Thyroid gland (tissue), 4 donors: ENCODE results near the gene CR2. TPM values are rescaled to one million over a fixed set of nuclear protein-coding genes. Genes with fewer than 3 reads are reported as not detected.

ENCODE experiments used
- DNase-seq, 2 donors: peaks; one replicate each; pipeline ENCODE4 v3.0.0-alpha.2; 2019
- H3K27ac ChIP-seq, 3 donors: fragments of 200-600 bp; sonication (generic); 1 replicate in 2 of 3; 2 replicates in 1 of 3; pipeline ENCODE4 v1.5.1; 2016 to 2019; ENCODE audit warnings: mild to moderate bottlenecking in 1 of 3, moderate library complexity in 1 of 3
- H3K27me3 ChIP-seq: fragments of 200-600 bp; sonication (generic); one replicate; pipeline ENCODE4 v1.5.1; 2019
- H3K36me3 ChIP-seq, 2 donors: fragments of 200-600 bp; sonication (generic); one replicate each; pipeline ENCODE4 v1.5.1; 2016 to 2019
- H3K4me1 ChIP-seq, 2 donors: fragments of 200-600 bp; sonication (generic); one replicate each; pipeline ENCODE4 v1.5.1; 2017 to 2019
- H3K4me3 ChIP-seq, 3 donors: fragments of 200-600 bp; sonication (generic); replicated peaks in 1 of 3; 1 replicate in 2 of 3; 2 replicates in 1 of 3; pipeline ENCODE4 v1.5.1; 2016; ENCODE audit warnings: mild to moderate bottlenecking in 1 of 3
- H3K9me3 ChIP-seq: fragments of 200-600 bp; sonication (generic); one replicate; pipeline ENCODE4 v1.5.1; 2017
- POLR2A ChIP-seq, 2 donors: fragments of 450-650 bp; IDR thresholded peaks; one replicate each; pipeline ENCODE4 v1.6.1; 2017; ENCODE audit warnings: antibody characterized with exemption in 2 of 2, mild to moderate bottlenecking in 2 of 2, moderate library complexity in 1 of 2
- WGBS, 2 donors: methylation state at CpG; one replicate each; pipeline ENCODE4 v1.1.5; 2017; 5-methylcytosine and 5-hydroxymethylcytosine counted together
- intact Hi-C: fragments of 100-400 bp; cut with DNase I; formaldehyde crosslinking; loops from one replicate; pipeline ENCODE4 v1.15.1; 2023
- total RNA-seq, 4 donors: library from RNA; depleted of rRNA; stranded (reverse); fragments of >200 nt; gene quantifications; one replicate each; pipeline ENCODE4 v1.2.3, GENCODE V29; 2016
- TF ChIP-seq, protein P1 (sequence below), 6 experiments: fragments of 200-600 bp in 3 of 6; fragments of 450-650 bp in 3 of 6; sonication (generic) in 3 of 6; IDR thresholded peaks; one replicate each; pipeline ENCODE4 v1.5.1; 2016 to 2019; ENCODE audit warnings: antibody characterized with exemption in 6 of 6, mild to moderate bottlenecking in 2 of 6, inconsistent platforms in 1 of 6, moderate library complexity in 1 of 6

The CR2 gene
- total RNA-seq, 4 donors from 2014 or later: 0.11 to 0.15 TPM; not detected in 2

DNA sequence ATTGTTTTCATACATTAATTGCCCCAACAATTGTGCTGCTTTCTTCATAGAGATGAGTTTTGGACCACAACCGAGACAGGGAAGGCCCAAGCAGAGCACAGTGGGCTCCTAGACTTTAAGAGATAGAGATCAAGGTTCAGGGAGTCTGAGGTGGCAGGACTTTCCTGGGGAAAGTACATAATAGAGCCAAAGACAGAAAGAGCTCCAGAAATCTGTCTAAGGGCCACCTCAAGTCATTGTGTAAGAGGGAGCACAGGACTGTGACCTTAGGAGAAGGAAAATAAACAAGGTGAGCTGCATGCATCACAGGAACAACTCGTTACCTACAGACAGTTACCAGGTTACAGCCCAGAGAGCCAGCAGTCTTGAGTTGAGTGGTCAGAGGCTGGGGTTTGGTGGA, 41.3 kb upstream of the CR2 start:
- Histone ChIP-seq H3K4me3 (no peak overlapping the region), H3K27me3 (no peaks in the 10 kb centered on the region), H3K9me3 (no peaks in the 10 kb centered on the region), H3K36me3 (no peaks in the 10 kb centered on the region), H3K4me1 (no peaks in the 10 kb centered on the region), H3K27ac (no peak overlapping the region)
- TF ChIP-seq POLR2A (IDR thresholded peaks at IDR 0.05): no peak
- 67 to 74% methylated on average over 2 of the region's 2 CpGs for WGBS, 2 donors
- no peak for DNase-seq
- intact Hi-C loops: no loop called here

DNA sequence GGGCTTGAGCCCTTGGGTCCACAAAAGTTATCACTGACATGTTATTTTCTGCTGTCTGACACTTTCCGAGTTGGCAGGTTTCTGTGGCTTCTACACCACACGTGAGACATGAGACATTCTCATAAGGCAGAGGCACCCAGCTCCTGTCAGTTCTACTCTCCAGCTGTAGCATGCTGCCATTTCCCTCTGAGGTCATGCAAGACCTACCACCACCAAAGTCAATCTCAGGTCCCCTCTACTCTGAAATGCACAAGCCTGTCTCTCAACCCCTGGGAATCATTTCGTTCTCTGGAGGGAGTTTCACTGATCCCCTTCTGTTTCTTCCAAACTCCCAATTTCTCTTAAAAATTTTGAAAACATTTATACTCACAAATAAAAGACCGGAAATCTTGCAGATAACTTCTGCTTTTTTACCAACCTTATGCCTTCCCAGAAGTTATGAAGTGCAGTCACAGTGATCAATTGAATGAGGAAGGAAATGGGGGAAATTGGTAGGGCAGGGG, 39.5 kb upstream of the CR2 start:
- Histone ChIP-seq H3K9me3 (no peaks in the 10 kb centered on the region), H3K27ac (no peak overlapping the region), H3K4me3 (no peak overlapping the region), H3K36me3 (no peaks in the 10 kb centered on the region), H3K4me1 (no peaks in the 10 kb centered on the region), H3K27me3 (no peaks in the 10 kb centered on the region)
- WGBS, 2 donors: 79 to 87% methylated on average over 4 of the region's 4 CpGs
- TF ChIP-seq, protein P1, sequence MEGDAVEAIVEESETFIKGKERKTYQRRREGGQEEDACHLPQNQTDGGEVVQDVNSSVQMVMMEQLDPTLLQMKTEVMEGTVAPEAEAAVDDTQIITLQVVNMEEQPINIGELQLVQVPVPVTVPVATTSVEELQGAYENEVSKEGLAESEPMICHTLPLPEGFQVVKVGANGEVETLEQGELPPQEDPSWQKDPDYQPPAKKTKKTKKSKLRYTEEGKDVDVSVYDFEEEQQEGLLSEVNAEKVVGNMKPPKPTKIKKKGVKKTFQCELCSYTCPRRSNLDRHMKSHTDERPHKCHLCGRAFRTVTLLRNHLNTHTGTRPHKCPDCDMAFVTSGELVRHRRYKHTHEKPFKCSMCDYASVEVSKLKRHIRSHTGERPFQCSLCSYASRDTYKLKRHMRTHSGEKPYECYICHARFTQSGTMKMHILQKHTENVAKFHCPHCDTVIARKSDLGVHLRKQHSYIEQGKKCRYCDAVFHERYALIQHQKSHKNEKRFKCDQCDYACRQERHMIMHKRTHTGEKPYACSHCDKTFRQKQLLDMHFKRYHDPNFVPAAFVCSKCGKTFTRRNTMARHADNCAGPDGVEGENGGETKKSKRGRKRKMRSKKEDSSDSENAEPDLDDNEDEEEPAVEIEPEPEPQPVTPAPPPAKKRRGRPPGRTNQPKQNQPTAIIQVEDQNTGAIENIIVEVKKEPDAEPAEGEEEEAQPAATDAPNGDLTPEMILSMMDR (IDR thresholded peaks at IDR 0.05): no peak
- TF ChIP-seq POLR2A (IDR thresholded peaks at IDR 0.05): no peak
- DNase-seq: no peak
- intact Hi-C loops: no loop called here

DNA sequence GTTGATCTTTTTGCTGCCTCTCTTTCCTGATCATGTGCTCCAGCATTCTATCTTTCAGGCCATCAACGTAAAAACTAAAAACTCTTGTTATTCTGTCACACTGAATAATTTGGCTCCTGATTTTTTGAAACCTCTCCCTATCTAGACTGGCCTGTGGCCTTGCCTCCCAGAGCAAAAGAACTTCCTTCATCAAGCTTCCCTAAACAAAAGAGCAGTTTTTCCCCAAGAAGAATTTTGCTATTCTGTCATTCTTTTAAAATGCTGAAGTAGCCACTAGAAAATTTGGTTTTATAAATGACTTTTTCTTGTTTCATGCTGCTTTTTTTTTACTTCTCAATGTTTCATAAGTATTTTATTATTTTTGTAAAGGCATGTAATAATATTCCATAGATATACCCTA, 37.1 kb upstream of the CR2 start:
- WGBS, 2 donors: 77 to 83% methylated on average over 1 of the region's 1 CpG
- no peaks in the 10 kb centered on the region for H3K4me1 ChIP-seq
- no peak for TF ChIP-seq POLR2A (IDR thresholded peaks at IDR 0.05)
- TF ChIP-seq, protein P1 (IDR thresholded peaks at IDR 0.05): no peak

DNA sequence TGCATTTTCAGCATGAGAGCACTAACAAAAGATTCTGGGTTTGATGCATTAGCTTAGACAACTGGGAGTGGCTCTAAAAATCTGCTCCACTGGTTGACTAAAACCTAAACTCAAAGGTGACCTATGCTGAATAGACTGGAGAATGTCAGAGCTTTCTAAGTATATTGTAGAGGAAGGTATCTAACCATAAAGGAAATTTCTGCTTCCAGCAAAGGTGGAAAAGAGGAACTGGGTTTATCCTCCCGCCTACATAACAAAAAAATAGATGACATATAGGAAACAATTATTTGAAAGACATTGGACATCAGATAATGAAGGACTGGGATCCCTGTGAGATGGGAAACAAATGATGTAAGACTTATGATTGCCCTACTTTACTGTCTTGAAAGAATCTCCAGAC, 35.8 kb upstream of the CR2 start:
- TF ChIP-seq, protein P1 (IDR thresholded peaks at IDR 0.05): no peak
- TF ChIP-seq POLR2A (IDR thresholded peaks at IDR 0.05): no peak
- Histone ChIP-seq H3K27ac (no peak overlapping the region), H3K9me3 (no peaks in the 10 kb centered on the region), H3K4me3 (no peak overlapping the region), H3K36me3 (no peaks in the 10 kb centered on the region), H3K4me1 (no peaks in the 10 kb centered on the region), H3K27me3 (no peaks in the 10 kb centered on the region)
- WGBS, 2 donors: 86 to 87% methylated on average over 1 of the region's 1 CpG
- DNase-seq: no peak
- intact Hi-C loops: no loop called here

More for the DNA sequence above, 37.1 kb upstream of the CR2 start:
- Histone ChIP-seq H3K27ac (no peak overlapping the region), H3K9me3 (no peaks in the 10 kb centered on the region), H3K36me3 (no peaks in the 10 kb centered on the region), H3K27me3 (no peaks in the 10 kb centered on the region), H3K4me3 (no peak overlapping the region)
- intact Hi-C loops: no loop called here
- no peak for DNase-seq

DNA sequence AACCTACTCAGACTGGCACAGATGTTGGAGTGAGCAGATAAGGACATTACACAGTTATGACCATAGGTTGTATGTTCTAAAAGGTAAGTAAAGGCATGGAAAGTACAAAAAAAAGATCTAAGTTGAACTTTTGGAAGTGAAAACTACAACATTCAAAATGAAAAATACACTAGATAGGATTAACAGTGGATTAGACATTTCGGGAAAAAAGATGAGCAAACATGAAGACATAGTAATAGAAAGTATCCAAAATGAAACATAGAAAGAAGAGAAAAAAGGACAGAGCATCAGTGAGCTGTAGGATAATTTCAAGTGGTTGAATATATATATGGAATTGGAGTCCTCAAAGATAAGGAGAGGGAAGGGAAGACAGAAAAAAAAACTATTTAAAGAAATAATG, 34.0 kb upstream of the CR2 start:
- H3K27ac ChIP-seq: no peak overlapping the region
- intact Hi-C loops: no loop called here
- no peaks in the 10 kb centered on the region for H3K27me3 ChIP-seq
- H3K4me3 ChIP-seq: no peak overlapping the region
- H3K36me3 ChIP-seq: no peaks in the 10 kb centered on the region
- no peaks in the 10 kb centered on the region for H3K4me1 ChIP-seq
- DNase-seq: no peak
- TF ChIP-seq, protein P1 (IDR thresholded peaks at IDR 0.05): no peak
- TF ChIP-seq POLR2A (IDR thresholded peaks at IDR 0.05): no peak
- H3K9me3 ChIP-seq: no peaks in the 10 kb centered on the region
- 93 to 96% methylated on average over 1 of the region's 1 CpG for WGBS, 2 donors

DNA sequence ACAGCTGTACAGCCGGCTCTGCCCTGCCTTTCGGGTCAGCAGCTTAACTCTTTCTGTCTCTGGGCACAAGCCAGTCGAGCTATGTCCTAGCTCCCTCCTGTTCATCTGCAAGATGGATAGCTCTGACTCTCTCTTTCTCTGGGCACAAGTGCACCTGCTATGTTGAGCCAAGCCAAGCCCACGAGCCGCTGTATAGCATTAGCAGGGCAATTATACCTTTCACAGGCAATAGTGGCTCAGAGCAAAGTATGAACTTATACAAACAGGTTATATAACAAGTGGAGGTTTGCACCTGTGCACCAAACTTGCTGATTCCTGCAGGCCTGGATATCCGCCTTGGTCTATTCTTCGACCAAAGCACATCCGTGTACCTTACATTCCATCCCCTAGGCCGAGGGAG, 33.0 kb upstream of the CR2 start:
- DNase-seq: no peak
- H3K4me1 ChIP-seq: no peaks in the 10 kb centered on the region
- no peaks in the 10 kb centered on the region for H3K36me3 ChIP-seq
- WGBS, 2 donors: 83 to 85% methylated on average over 9 of the region's 9 CpGs
- no peaks in the 10 kb centered on the region for H3K9me3 ChIP-seq
- no peak overlapping the region for H3K27ac ChIP-seq
- intact Hi-C loops: no loop called here
- no peak for TF ChIP-seq POLR2A (IDR thresholded peaks at IDR 0.05)
- TF ChIP-seq, protein P1 (IDR thresholded peaks at IDR 0.05): no peak
- no peaks in the 10 kb centered on the region for H3K27me3 ChIP-seq
- H3K4me3 ChIP-seq: no peak overlapping the region
